Glomerular endothelial cell (primary cell): Measurements from ENCODE around the gene CNKSR1. TPM values are rescaled to one million over a fixed set of nuclear protein-coding genes. Genes with fewer than 3 reads are reported as not detected.

Source experiments
- DNase-seq: peaks from one replicate; pipeline ENCODE4 v3.0.0-alpha.2; 2011; ENCODE audit warnings: low read depth, low spot score; ENCODE audit errors: extremely low read depth
- total RNA-seq: library from RNA; depleted of rRNA; stranded (reverse); fragments of >200 nt; gene quantifications from 2 replicates; pipeline ENCODE4 v1.2.3, GENCODE V29; 2015

The CNKSR1 gene
- total RNA-seq, 1 donor from 2014 or later = not detected

- no peak for DNase-seq
Observed at GRCh38 chr1:26160527-26161414, 16.5 kb upstream of the CNKSR1 start.

- no peak for DNase-seq
Observed at GRCh38 chr1:26161415-26162219, 15.7 kb upstream of the CNKSR1 start.

DNA sequence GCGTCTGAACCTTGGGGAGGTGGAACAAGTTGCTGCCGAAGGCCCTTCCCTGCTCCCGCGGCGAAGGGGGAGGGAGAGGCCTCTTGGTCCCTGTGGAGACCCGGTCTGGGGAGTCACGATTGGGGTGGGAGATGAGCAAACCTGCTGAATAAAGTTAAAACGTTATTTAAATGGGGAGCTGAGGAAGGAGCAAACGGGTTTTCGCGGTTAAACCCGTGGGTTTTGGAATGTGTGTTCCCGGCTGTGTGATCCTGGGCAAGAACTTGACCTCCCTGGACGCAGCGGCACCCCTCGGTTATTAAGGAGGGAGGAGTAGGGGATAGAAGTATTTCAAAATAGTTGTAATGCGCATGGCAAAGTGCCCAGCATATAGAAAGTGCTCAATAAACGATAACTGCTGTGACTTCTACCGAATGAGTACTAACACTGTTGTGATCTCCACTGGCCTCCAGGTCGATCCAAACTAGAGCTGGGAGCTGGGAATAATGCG lies 15.0 kb upstream of the CNKSR1 start:
- no peak for DNase-seq

GRCh38 chr1:26163684-26164035 lies 13.6 kb upstream of the CNKSR1 start:
- no peak for DNase-seq

DNA sequence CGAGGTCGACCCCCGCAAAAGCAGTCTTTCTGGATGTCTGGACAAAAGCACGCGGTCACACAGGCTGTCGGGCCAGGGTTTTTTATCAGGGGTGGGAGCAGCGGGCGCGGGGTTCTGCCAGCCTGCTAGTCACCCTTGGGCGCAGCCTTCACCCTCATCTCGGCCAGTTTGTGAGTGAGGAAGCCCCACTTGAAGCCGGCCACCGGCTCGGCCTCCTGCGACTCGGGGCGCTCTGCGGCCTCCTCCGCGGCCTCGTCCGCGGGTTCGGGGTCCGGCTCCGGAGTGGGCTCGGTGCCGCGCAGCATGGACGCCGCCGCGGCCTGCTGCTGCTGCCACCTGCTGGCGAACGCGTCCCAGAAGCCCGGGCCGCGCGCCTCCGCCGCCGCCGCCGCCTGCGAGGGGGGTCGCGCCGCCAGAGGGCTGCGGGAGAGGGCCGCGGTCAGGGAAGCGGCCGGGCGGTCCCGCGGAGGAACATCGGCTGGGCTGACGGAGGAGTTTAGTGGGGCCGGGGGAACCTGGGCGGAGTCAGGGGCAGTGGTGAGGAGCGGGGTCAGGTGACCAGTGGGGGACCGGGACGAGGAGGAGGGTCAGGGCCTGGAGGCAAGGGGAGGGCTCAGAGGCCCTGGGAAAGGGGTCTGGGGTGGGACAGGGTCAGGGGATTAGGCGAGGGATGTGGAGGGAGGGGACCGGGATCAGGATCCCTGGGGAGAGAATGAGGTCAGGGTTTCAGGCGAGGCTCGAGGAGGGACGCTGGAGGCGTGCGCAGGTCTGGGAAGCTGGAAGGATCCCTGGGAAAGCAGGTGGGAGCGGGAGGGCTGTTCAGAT lies 13.0 kb upstream of the CNKSR1 start:
- no peak for DNase-seq

DNA sequence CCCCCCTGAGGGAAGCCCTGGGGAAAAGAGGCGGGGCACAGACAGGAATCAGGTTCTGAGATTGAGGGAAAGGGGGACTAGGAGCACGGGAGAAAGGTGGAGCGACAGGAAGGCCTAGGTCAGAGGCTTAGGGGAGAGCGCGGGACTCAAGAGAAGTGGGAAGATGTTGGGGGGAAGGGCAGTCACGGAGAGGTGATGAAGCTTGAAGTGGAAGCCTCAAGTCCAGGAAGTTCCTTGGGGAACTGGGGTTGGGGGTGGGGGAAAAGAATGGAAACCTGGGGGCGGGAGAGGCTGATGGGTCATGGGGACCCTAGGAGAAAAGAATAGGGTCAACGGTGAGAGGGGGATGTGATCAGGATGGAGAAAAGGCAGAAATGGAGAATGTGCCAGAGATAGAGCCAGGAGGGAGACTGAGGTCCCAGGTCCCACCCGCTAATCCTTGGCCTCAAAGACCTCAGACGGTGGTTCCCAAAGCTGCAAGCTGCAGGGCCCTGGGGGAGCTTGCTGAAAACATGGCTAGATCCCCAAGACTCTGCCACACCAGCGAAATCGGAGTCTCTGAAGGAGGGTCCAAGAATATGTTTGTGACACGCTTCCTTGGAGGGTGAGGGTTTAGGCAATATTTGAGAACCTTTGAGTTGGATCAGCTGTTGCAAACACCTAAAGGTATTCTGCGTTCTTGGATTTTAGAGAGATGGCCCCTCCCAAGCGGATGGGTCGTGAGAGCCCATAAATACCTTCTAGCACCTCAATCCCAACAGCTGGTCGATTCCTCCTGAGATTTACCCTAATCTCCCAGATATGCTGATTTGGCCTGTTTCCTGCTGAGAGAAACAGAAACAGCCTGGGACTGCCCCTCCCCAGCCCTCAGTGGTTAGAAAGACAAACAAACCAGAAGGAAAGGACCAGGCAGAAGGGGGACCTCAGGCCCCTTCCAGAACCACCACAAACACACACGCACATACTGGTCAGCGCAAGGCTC lies 12.1 kb upstream of the CNKSR1 start:
- no peak for DNase-seq

DNA sequence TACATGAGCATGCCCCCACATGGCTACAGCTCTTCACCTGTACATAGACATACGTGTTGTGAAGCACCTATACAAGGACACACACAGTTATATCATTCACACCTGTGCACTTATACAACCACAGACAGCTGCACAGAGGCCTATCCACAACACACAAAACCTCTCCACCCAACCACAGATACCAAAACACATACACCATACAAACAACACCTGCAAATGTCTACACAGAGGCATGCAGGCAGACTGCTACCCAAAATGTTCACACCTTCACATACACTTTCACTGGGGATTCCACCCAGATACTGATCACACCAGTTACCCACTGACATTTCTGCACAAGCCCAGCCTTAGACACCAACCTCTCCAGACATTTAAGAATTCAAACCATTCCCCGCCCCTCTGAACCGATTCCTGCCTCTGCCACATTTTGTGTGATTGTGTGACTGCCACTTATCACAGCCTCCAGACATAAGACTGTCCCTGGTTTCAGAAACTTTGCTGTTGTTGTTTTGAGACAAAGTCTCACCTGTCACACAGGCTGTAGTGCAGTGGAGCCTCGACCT lies 10.5 kb upstream of the CNKSR1 start:
- no peak for DNase-seq

DNA sequence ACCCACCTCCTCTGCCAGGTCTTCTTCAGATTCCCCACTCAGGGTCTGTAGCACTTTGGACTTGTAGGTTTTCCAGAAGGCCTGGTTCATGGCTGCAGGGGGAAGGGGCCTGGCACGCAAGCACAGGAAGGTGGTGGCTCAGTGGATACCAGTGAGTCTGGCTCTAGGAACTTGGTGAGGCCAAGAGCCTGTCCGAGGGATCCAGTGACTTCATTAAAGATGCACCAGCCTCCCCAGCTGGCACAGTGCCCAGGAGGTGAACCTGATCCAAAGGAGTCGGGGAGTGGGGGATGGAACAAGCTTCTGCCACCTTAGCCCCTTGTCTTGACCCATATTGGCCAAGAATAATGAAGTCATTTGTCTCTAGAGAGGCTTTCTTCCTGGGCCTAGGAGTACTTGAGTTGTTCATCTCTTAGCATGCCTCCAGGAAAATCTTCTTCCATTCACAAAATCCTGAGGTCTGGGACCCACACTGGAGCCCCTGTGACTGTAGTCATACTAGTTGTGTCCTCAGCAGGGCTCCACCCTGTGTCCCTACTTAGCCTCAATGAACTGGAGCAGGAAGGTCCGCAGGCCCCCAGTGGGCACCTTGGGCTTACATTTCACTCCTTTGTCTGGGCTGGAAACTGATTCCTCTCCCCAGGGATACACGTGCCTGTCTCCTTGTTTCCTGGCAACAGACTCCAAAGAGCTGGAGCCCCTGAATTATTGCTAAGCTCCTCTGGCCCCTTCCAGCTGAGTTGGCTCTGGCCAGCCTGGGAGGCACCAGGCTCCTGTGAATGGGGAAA lies 8.7 kb upstream of the CNKSR1 start, which contains the start of gene C1orf232:
C1orf232 (minus strand) TSS at position 554 of the 788 bp plus-strand sequence; CDS start at position 90, 464 bp downstream.
- no peak for DNase-seq

- DNase-seq = no peak
Observed at GRCh38 chr1:26169198-26169554, 8.1 kb upstream of the CNKSR1 start.

GRCh38 chr1:26169669-26170471 lies 7.4 kb upstream of the CNKSR1 start, which contains the start of gene ZNF593:
TSS of gene ZNF593 (plus strand) at chr1:26169908. CDS start at chr1:26169984, 76 bp downstream.
- no peak for DNase-seq

- no peak for DNase-seq
Observed at GRCh38 chr1:26170472-26170821, 6.8 kb upstream of the CNKSR1 start.

GRCh38 chr1:26171084-26172072 lies 5.9 kb upstream of the CNKSR1 start, which contains the start of gene ZNF593OS:
TSS of gene ZNF593OS (minus strand) at chr1:26171832. CDS start at chr1:26171661, 171 bp downstream.
- DNase-seq = no peak

- no peak for DNase-seq
Observed at GRCh38 chr1:26175346-26175745, 1.9 kb upstream of the CNKSR1 start.

DNA sequence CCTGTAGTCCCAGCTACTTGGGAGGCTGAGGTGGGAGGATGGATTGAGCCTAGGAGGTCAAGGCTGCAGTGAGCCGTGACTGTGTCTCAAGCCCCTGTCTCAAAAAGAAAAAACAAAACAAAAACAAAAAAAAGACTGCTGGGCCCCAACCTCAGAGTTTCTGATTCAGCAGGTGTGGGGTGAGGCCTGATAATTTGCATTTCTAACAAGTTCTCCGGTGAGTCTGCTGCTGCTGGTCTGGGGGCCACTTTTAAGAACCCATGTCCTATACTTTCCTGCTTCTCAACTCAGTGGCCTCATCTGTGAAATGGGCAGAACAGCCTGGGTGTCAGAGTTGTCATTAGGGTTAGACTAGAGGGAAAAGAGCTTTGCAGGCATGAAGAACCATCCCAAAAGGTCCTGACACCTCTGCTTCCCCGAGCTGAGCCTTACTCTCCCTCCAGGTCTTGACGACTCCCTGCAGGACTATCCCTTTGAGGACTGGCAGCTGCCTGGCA lies 2.8 kb downstream of the CNKSR1 start:
- no peak for DNase-seq

- DNase-seq = no peak
Observed at GRCh38 chr1:26181586-26182382, 4.5 kb downstream of the CNKSR1 start.

- DNase-seq = no peak
Observed at GRCh38 chr1:26182383-26182696, 5.0 kb downstream of the CNKSR1 start.
